Osteoblast (primary cell): Measurements from ENCODE around the gene PTPRT. TPM values are rescaled to one million over a fixed set of nuclear protein-coding genes. Genes with fewer than 3 reads are reported as not detected.

Experiments used
- DNase-seq: peaks from one replicate; pipeline ENCODE4 v3.0.0; 2011; ENCODE audit warnings: low spot score, mixed read lengths; ENCODE audit not compliant: insufficient read length; ENCODE audit errors: missing footprints
- H2AFZ ChIP-seq: 2 replicates; pipeline ENCODE4 v1.6.0; 2011; ENCODE audit warnings: mild to moderate bottlenecking, low read length
- H3K27ac ChIP-seq: 2 replicates; pipeline ENCODE4 v1.5.1; 2011; ENCODE audit warnings: mild to moderate bottlenecking, low read depth, low read length, moderate library complexity
- H3K27me3 ChIP-seq: 2 replicates; pipeline ENCODE4 v1.6.0; 2012; ENCODE audit warnings: mild to moderate bottlenecking, control low read depth, inconsistent platforms, low read length, moderate library complexity; ENCODE audit not compliant: insufficient read depth
- H3K36me3 ChIP-seq: 2 replicates; pipeline ENCODE4 v1.5.1; 2011; ENCODE audit warnings: mild to moderate bottlenecking, low read length, control low read depth, moderate library complexity; ENCODE audit not compliant: insufficient read depth
- H3K4me1 ChIP-seq: 2 replicates; pipeline ENCODE4 v1.5.1; 2011; ENCODE audit warnings: mild to moderate bottlenecking, low read length, control low read depth, moderate library complexity; ENCODE audit not compliant: insufficient read depth
- H3K4me2 ChIP-seq: 2 replicates; pipeline ENCODE4 v1.6.0; 2011; ENCODE audit warnings: mild to moderate bottlenecking, low read length; ENCODE audit not compliant: insufficient read depth
- H3K4me3 ChIP-seq: fragments of 200-600 bp; sonication (generic); 3 replicates; pipeline ENCODE4 v1.5.1; 2012; ENCODE audit warnings: mild to moderate bottlenecking, low read length, inconsistent platforms; ENCODE audit not compliant: insufficient read depth
- H3K79me2 ChIP-seq: 2 replicates; pipeline ENCODE4 v1.6.0; 2012; ENCODE audit warnings: mild to moderate bottlenecking, low read length, control low read depth, inconsistent platforms; ENCODE audit not compliant: insufficient read depth
- H3K9me3 ChIP-seq: 2 replicates; pipeline ENCODE4 v1.5.1; 2011; ENCODE audit warnings: low read depth, low read length, control low read depth
- H4K20me1 ChIP-seq: 2 replicates; pipeline ENCODE4 v1.6.0; 2012; ENCODE audit warnings: mild to moderate bottlenecking, low read length, control low read depth; ENCODE audit not compliant: insufficient read depth
- total RNA-seq: library from RNA; depleted of rRNA; stranded (reverse); fragments of >200 nt; gene quantifications from 2 replicates; pipeline ENCODE4 v1.2.3, GENCODE V29; 2012
- TF ChIP-seq, protein P1 (sequence below): IDR thresholded peaks from 2 replicates; pipeline ENCODE4 v1.5.1; 2011; ENCODE audit warnings: mild to moderate bottlenecking, low read depth, low read length, moderate library complexity; ENCODE audit errors: extremely low read depth

PTPRT gene
- total RNA-seq, 1 donor: not detected

DNA sequence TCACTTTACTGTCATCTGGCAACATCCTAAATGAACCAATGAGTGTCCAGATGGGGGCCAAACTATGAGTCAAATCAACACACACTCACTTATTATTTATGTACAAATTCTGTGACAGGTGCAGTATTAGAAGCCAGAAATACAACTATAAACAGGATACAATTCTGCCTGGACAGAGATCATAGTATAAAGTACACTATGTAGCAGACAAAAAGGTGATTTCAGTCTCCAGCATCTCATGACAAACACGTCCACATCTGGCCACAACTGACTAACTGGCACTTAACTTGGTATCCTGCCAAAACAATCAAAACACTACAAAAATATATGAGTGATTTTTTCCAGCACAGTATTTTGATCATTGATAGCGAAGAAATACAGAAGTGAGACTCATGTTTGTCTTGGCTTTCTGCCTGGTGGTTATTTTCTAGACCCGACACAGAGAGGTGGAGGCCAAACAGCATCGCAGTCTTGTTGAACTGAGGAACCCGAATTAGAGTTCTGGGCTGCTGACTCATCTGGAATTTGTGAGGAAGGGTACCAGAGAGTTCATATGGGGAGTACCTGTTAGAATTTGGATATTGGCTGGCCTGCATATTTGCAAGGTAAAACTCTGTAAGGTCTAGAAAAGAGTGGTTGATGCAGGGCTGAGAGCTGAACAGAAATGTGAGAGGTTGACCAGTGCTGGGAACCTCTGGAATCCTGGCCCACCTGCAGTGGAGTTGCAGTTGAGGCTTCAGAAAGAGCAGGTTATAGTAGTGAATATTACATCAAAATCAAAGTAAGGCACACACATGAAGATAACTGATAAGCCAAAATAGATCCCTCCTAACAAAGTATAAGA lies 475.2 kb downstream of the PTPRT start:
- Histone ChIP-seq H2AFZ (no peak overlapping the region), H4K20me1 (no peaks in the 10 kb centered on the region), H3K4me1 (no peaks in the 10 kb centered on the region), H3K27ac (no peak overlapping the region), H3K9me3 (no peaks in the 10 kb centered on the region), H3K36me3 (no peaks in the 10 kb centered on the region), H3K4me2 (no peak overlapping the region), H3K4me3 (no peak overlapping the region), H3K79me2 (no peaks in the 10 kb centered on the region), H3K27me3 (no peaks in the 10 kb centered on the region)
- TF ChIP-seq, protein P1, sequence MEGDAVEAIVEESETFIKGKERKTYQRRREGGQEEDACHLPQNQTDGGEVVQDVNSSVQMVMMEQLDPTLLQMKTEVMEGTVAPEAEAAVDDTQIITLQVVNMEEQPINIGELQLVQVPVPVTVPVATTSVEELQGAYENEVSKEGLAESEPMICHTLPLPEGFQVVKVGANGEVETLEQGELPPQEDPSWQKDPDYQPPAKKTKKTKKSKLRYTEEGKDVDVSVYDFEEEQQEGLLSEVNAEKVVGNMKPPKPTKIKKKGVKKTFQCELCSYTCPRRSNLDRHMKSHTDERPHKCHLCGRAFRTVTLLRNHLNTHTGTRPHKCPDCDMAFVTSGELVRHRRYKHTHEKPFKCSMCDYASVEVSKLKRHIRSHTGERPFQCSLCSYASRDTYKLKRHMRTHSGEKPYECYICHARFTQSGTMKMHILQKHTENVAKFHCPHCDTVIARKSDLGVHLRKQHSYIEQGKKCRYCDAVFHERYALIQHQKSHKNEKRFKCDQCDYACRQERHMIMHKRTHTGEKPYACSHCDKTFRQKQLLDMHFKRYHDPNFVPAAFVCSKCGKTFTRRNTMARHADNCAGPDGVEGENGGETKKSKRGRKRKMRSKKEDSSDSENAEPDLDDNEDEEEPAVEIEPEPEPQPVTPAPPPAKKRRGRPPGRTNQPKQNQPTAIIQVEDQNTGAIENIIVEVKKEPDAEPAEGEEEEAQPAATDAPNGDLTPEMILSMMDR: no peak
- DNase-seq: no peak

GRCh38 chr20:42708266-42708665 lies 481.4 kb downstream of the PTPRT start:
- Histone ChIP-seq H3K4me3 (no peak overlapping the region), H3K4me1 (no peaks in the 10 kb centered on the region), H4K20me1 (no peaks in the 10 kb centered on the region), H3K9me3 (no peaks in the 10 kb centered on the region), H2AFZ (no peak overlapping the region), H3K4me2 (no peak overlapping the region), H3K36me3 (no peaks in the 10 kb centered on the region), H3K27ac (no peak overlapping the region), H3K27me3 (no peaks in the 10 kb centered on the region), H3K79me2 (no peaks in the 10 kb centered on the region)
- TF ChIP-seq, protein P1: no peak
- no peak for DNase-seq

DNA sequence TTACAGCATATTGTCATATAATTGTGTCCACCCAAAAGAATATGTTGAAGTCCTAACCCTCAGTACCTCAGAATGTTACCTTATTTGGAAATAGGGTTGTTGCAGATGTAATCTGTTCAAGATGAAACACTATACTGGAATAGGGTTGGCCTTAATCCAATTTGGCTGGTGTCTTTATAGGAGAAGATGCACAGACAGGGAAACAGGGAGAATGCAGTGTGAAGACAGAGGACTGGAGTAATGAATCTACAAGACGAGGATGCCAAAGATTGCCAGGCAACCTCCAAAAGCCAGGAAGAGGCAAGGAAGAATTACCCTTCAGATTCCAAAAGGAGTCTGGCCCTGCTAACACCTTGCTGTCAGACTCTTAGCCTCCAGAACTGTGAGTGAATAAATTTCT lies 482.9 kb downstream of the PTPRT start:
- Histone ChIP-seq H3K4me3 (no peak overlapping the region), H3K9me3 (peaks cover 4% of the 10 kb centered on the region), H4K20me1 (no peaks in the 10 kb centered on the region), H3K79me2 (no peaks in the 10 kb centered on the region), H3K36me3 (no peaks in the 10 kb centered on the region), H3K27ac (no peak overlapping the region), H3K4me2 (no peak overlapping the region), H3K4me1 (no peaks in the 10 kb centered on the region), H2AFZ (no peak overlapping the region), H3K27me3 (no peaks in the 10 kb centered on the region)
- TF ChIP-seq, protein P1: no peak
- no peak for DNase-seq

- Histone ChIP-seq H3K9me3 (peaks cover 4% of the 10 kb centered on the region), H3K4me1 (no peaks in the 10 kb centered on the region), H3K4me2 (no peak overlapping the region), H3K27ac (no peak overlapping the region), H3K27me3 (no peaks in the 10 kb centered on the region), H3K4me3 (no peak overlapping the region), H2AFZ (no peak overlapping the region), H4K20me1 (no peaks in the 10 kb centered on the region), H3K79me2 (no peaks in the 10 kb centered on the region), H3K36me3 (no peaks in the 10 kb centered on the region)
- DNase-seq: no peak
- TF ChIP-seq, protein P1: no peak
Observed at GRCh38 chr20:42705550-42705949, 484.2 kb downstream of the PTPRT start.
